Cardiac fibroblast (primary cell): ENCODE results near the gene CHPT1.

Experiments
- DNase-seq, 2 donors: peaks; one replicate each; pipeline versions ENCODE4 v3.0.0 to v3.0.0-alpha.2; 2010; ENCODE audit warnings: low read depth in 2 of 2
- H3K4me3 ChIP-seq, 2 donors: replicated peaks in 1 of 2; 1 replicate in 1 of 2; 2 replicates in 1 of 2; pipeline ENCODE4 v1.5.1; 2011; ENCODE audit warnings: low read depth in 2 of 2, low read length in 2 of 2, mild to moderate bottlenecking in 2 of 2, moderate library complexity in 1 of 2
- TF ChIP-seq, protein P1 (sequence below): IDR thresholded peaks from one replicate; pipeline ENCODE4 v1.5.1; 2011; ENCODE audit warnings: low read depth, mild to moderate bottlenecking, low read length, inconsistent platforms

Gene CHPT1

GRCh38 chr12:101694986-101695385 lies 2.5 kb upstream of the CHPT1 start:
- TF ChIP-seq, protein P1, sequence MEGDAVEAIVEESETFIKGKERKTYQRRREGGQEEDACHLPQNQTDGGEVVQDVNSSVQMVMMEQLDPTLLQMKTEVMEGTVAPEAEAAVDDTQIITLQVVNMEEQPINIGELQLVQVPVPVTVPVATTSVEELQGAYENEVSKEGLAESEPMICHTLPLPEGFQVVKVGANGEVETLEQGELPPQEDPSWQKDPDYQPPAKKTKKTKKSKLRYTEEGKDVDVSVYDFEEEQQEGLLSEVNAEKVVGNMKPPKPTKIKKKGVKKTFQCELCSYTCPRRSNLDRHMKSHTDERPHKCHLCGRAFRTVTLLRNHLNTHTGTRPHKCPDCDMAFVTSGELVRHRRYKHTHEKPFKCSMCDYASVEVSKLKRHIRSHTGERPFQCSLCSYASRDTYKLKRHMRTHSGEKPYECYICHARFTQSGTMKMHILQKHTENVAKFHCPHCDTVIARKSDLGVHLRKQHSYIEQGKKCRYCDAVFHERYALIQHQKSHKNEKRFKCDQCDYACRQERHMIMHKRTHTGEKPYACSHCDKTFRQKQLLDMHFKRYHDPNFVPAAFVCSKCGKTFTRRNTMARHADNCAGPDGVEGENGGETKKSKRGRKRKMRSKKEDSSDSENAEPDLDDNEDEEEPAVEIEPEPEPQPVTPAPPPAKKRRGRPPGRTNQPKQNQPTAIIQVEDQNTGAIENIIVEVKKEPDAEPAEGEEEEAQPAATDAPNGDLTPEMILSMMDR = no peak
- DNase-seq = no peak
- H3K4me3 ChIP-seq = no peak overlapping the region

- peak in 1 of 2 donors; percentile 47 for DNase-seq
- TF ChIP-seq, protein P1 = no peak
- H3K4me3 ChIP-seq = no peak overlapping the region
Observed at GRCh38 chr12:101695706-101696105, 1.7 kb upstream of the CHPT1 start.

DNA sequence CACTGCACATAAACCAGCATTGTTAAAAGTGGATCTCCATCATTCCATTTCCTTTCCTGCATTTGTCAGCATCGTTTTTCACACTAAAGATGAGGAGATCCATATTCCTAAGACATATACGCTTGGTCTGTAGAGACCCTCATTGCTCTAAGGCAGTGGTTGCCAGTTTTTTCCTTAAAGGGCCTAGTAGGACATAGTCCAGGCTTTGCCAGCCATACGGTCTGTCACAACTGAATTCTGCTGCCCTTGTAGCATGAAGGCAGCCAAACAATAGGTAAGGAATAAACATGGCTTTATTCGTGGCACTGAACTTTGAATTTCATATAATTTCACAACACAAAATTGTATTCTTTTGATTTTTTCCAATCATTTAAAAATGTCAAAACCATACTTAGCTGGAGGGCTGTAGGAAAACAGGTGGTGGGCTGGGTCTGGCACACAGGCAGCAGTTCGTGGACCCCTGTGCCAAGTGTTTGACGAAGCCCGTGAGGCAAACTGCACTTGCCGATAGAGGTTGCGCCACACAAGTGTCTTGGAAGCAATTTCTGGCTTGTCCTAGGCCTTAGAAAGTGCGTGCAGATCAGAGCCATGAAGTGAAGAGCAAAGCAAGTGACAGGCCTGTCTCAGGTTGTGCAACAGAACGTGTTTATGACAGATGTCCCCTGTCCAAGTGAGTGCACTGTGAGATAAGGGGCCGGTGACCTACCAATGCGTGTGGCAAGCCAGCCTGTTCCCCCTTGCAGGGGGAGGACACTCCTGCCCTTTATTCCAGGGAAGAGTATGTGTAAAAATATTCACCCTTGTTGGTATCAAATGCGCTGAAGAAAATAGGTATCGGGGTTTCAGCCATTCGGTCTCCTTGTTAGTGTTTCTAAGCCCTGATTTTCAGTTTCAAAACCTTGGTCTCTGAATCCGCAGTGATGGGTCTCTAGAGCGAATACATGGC lies 916 bp upstream of the CHPT1 start:
- TF ChIP-seq, protein P1 = no peak
- H3K4me3 ChIP-seq = peak overlapping the region; percentile 73 to 74
- DNase-seq = peak; percentile 8 to 25

GRCh38 chr12:101697930-101698799 lies 725 bp downstream of the CHPT1 start:
- peak overlapping the region; percentile 73 to 82 for H3K4me3 ChIP-seq
- peak; percentile 43 to 47 for DNase-seq
- TF ChIP-seq, protein P1 = no peak

DNA sequence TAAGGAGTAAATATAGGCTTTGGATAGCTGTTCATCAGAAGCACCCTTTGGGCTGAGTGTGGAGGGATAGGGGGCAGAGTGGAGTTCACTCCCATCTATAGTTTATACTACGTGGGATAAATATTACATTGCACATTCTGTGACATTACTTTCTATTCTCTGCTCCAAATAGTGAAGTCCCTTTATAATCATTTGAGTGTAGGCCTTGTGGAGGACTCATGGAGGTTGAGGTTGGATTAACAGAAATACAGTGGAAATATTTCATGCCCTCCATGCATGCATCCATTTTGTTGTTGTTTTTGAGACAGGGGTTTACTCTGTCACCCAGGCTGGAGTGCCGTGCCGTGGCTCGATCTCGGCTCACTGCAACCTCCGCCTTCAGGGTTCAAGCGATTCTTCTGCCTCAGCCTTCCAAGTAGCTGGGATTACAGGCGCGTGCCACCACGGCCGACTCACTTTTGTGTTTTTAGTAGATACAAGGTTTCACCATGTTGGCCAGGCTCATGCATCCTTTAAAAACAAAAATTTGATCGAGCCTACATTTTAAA lies 1.4 kb downstream of the CHPT1 start:
- TF ChIP-seq, protein P1 = peak; percentile 20
- peak overlapping the region; percentile 73 to 82 for H3K4me3 ChIP-seq
- peak in 1 of 2 donors; percentile 12 for DNase-seq

DNA sequence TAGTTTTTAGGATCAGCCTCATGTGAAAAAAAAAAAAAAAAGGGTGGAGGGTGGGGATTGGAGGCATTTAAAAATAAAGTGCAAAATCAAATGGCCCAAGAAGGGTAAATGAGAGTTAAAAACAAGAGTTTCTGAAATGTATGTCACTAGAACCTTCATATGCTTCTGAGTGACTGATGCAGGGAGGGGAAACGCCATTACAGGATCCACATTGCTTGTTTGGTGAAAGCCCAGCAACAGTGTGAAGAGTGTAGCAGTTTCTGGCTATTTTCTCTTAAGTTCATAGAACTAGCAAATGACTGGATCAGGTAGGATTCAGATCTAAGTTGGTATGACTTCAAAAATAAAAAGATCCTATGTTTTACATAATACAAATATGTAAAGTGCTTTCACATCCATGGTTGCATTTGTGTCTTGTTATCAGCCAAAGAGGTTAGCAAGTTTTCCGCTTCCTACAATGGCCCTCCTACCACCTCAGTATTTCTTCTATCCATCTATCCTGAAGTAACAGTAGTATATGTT lies 2.9 kb downstream of the CHPT1 start:
- H3K4me3 ChIP-seq = no peak overlapping the region
- DNase-seq = no peak
- TF ChIP-seq, protein P1 = no peak
